ENCODE measurements around the gene SLC4A3. TPM values are rescaled to one million over a fixed set of nuclear protein-coding genes. Genes with fewer than 3 reads are reported as not detected.

Gene SLC4A3
- total RNA-seq, 1 experiment from 2014 or later = 11.6 TPM

GRCh38 chr2:219630770-219631405 lies 3.5 kb downstream of the SLC4A3 start:
- ATAC-seq (no peak), DNase-seq (no peak)
- peaks cover 7% of the 10 kb centered on the region for H3K79me2 ChIP-seq (ENCODE audit: low read length)
- H3K9me2 ChIP-seq (replicated peaks; ENCODE audit: low read length) = no peaks in the 10 kb centered on the region
- no peaks in the 10 kb centered on the region for H3K27me3 ChIP-seq (ENCODE audit: low read length)
- no TSS peak for BruUV-seq (replicated peaks)
- H3K4me3 ChIP-seq (ENCODE audit: low read length) = no peak overlapping the region
- no peak overlapping the region for H2AFZ ChIP-seq (ENCODE audit: low read length)
- ChIA-PET POLR2A (ENCODE audit: unreplicated experiment) (no interaction called here), CTCF (no interaction called here)
- H3K36me3 ChIP-seq (ENCODE audit: low read depth, low read length) = no peaks in the 10 kb centered on the region
- TF ChIP-seq, protein P1, sequence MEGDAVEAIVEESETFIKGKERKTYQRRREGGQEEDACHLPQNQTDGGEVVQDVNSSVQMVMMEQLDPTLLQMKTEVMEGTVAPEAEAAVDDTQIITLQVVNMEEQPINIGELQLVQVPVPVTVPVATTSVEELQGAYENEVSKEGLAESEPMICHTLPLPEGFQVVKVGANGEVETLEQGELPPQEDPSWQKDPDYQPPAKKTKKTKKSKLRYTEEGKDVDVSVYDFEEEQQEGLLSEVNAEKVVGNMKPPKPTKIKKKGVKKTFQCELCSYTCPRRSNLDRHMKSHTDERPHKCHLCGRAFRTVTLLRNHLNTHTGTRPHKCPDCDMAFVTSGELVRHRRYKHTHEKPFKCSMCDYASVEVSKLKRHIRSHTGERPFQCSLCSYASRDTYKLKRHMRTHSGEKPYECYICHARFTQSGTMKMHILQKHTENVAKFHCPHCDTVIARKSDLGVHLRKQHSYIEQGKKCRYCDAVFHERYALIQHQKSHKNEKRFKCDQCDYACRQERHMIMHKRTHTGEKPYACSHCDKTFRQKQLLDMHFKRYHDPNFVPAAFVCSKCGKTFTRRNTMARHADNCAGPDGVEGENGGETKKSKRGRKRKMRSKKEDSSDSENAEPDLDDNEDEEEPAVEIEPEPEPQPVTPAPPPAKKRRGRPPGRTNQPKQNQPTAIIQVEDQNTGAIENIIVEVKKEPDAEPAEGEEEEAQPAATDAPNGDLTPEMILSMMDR (conservative IDR thresholded peaks at IDR 0.05; ENCODE audit: low read depth, low read length) = no peak
- TF ChIP-seq EZH2 (IDR thresholded peaks at IDR 0.05; ENCODE audit: low read length, unreplicated experiment) = no peak
- H4K20me1 ChIP-seq (ENCODE audit: low read length) = no peaks in the 10 kb centered on the region
- no peaks in the 10 kb centered on the region for H3K9me3 ChIP-seq (ENCODE audit: low read length)
- no peak overlapping the region for H3K27ac ChIP-seq (ENCODE audit: low read length)
- intact Hi-C loops (cut with micrococcal nuclease) = no loop called here
- H3F3A ChIP-seq (ENCODE audit: low read length, unreplicated experiment) = no peaks in the 10 kb centered on the region
- H3K4me1 ChIP-seq (ENCODE audit: insufficient read depth, low read length) = peaks cover 5% of the 10 kb centered on the region; the same call in 1 of the 2 replicates
- no peak overlapping the region for H3K4me2 ChIP-seq (ENCODE audit: low read length)
- no peak overlapping the region for H3K9ac ChIP-seq (ENCODE audit: low read length)

DNA sequence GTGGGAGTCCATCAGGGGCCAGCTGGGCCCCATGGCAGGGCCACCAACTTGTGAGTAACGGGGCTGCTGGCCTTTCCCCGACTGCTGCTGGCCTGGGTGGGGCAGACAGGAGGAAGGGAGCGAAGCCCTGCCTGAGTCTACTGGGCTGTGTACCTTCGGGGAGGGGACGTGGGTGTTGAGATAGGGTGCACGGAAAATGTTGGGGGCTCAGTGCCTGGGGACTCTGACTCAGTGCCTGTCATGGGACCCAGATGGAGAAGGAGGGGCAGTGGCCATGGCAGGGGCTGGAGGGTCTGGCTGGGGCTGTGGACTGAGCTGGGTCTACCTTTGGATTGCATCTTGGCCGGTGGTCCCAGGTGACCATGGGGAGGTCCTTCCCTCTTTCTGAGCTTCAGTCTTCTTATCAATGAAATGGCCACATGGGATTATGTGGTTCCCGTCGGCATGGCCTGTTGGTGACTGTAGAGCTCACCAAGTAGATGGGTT lies 4.0 kb downstream of the SLC4A3 start:
- H2AFZ ChIP-seq (ENCODE audit: low read length) = no peak overlapping the region
- H3K9me3 ChIP-seq (ENCODE audit: low read length) = no peaks in the 10 kb centered on the region
- BruUV-seq (replicated peaks) = no TSS peak
- no peaks in the 10 kb centered on the region for H3F3A ChIP-seq (ENCODE audit: low read length, unreplicated experiment)
- ATAC-seq (no peak), DNase-seq (no peak)
- H3K9me2 ChIP-seq (replicated peaks; ENCODE audit: low read length) = no peaks in the 10 kb centered on the region
- no peak overlapping the region for H3K4me3 ChIP-seq (ENCODE audit: low read length)
- H3K79me2 ChIP-seq (ENCODE audit: low read length) = peaks cover 7% of the 10 kb centered on the region
- intact Hi-C loops (cut with micrococcal nuclease) = no loop called here
- H3K9ac ChIP-seq (ENCODE audit: low read length) = no peak overlapping the region
- TF ChIP-seq, protein P1 (conservative IDR thresholded peaks at IDR 0.05; ENCODE audit: low read depth, low read length) = no peak
- TF ChIP-seq EZH2phosphoT487 (IDR thresholded peaks at IDR 0.05; ENCODE audit: borderline replicate concordance, low read length) = no peak
- TF ChIP-seq EZH2 (IDR thresholded peaks at IDR 0.05; ENCODE audit: low read length, unreplicated experiment) = no peak
- POLR2A ChIA-PET (ENCODE audit: unreplicated experiment) = no interaction called here
- CTCF ChIA-PET = no interaction called here
- no peaks in the 10 kb centered on the region for H3K27me3 ChIP-seq (ENCODE audit: low read length)
- peaks cover 5% of the 10 kb centered on the region; the same call in 1 of the 2 replicates for H3K4me1 ChIP-seq (ENCODE audit: insufficient read depth, low read length)
- H4K20me1 ChIP-seq (ENCODE audit: low read length) = no peaks in the 10 kb centered on the region
- no peak overlapping the region for H3K27ac ChIP-seq (ENCODE audit: low read length)
- H3K4me2 ChIP-seq (ENCODE audit: low read length) = no peak overlapping the region
- no peaks in the 10 kb centered on the region for H3K36me3 ChIP-seq (ENCODE audit: low read depth, low read length)
